Large intestine (tissue), 3 donors: ENCODE measurements around the gene MAG. TPM values are rescaled to one million over a fixed set of nuclear protein-coding genes. Genes with fewer than 3 reads are reported as not detected.

Source experiments
- DNase-seq, 2 donors: peaks; one replicate each; pipeline versions ENCODE4 v3.0.0 to v3.0.0-alpha.2; 2013
- H3K27ac ChIP-seq: one replicate; pipeline ENCODE4 v1.5.1; 2013; ENCODE audit warnings: low read length
- H3K27me3 ChIP-seq: 2 replicates; pipeline ENCODE4 v1.6.1; 2013; ENCODE audit warnings: low read length; ENCODE audit not compliant: control insufficient read depth, insufficient read depth
- H3K36me3 ChIP-seq: 2 replicates; pipeline ENCODE4 v1.6.1; 2013; ENCODE audit warnings: low read length; ENCODE audit not compliant: control insufficient read depth, insufficient read depth
- H3K4me1 ChIP-seq: one replicate; pipeline ENCODE4 v1.6.1; 2013; ENCODE audit warnings: low read length; ENCODE audit not compliant: control insufficient read depth, insufficient read depth
- H3K4me3 ChIP-seq: one replicate; pipeline ENCODE4 v1.5.1; 2013; ENCODE audit warnings: low read length
- H3K9me3 ChIP-seq: one replicate; pipeline ENCODE4 v1.6.1; 2013; ENCODE audit warnings: mild to moderate bottlenecking, low read depth, low read length, moderate library complexity; ENCODE audit not compliant: control insufficient read depth
- WGBS: methylation state at CpG from one replicate; pipeline ENCODE4 v1.1.5; 2013; ENCODE audit warnings: low lambda C conversion rate; ENCODE audit not compliant: insufficient coverage; 5-methylcytosine and 5-hydroxymethylcytosine counted together
- polyA plus RNA-seq: library from polyadenylated mRNA; unstranded; fragments of 120-200 nt; gene quantifications from one replicate; pipeline ENCODE4 v1.2.1, GENCODE V29; 2013

MAG gene
- polyA plus RNA-seq, 1 donor: 0.37 TPM

DNA sequence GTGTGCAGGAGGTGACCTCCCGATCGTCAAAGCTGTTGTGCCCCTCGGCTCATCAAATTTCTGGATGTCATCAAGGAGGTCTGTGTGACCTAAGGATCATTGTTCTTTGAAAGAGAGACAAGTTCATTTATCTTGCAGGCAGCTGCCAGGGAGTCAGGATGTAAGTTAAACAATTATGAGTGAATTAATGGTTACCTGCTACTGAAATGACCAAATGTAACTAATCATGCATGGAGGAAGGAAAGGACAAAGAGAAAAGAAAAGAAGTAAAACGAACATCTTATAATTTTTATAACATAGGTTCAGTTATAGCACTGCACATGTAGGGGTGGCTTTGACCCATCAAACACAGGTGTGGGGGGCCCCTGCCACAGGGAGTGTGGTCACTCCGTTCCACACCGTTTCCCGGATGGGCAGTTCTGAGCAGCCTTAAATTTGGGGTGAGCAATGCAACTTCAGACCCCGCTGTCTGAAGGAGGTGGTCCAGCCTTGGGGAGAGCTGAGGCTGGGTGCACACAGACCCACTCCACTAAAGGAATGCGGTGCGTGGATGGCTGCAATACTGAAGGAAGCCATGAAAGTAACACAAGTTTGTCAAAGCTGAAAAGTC is 42.3 kb downstream of the MAG start:
- Histone ChIP-seq H3K9me3 (no peaks in the 10 kb centered on the region), H3K4me3 (no peak overlapping the region), H3K36me3 (no peaks in the 10 kb centered on the region), H3K27me3 (no peaks in the 10 kb centered on the region), H3K4me1 (no peaks in the 10 kb centered on the region), H3K27ac (no peak overlapping the region)
- 67% methylated on average over 1 of the region's 10 CpGs for WGBS
- DNase-seq: no peak

DNA sequence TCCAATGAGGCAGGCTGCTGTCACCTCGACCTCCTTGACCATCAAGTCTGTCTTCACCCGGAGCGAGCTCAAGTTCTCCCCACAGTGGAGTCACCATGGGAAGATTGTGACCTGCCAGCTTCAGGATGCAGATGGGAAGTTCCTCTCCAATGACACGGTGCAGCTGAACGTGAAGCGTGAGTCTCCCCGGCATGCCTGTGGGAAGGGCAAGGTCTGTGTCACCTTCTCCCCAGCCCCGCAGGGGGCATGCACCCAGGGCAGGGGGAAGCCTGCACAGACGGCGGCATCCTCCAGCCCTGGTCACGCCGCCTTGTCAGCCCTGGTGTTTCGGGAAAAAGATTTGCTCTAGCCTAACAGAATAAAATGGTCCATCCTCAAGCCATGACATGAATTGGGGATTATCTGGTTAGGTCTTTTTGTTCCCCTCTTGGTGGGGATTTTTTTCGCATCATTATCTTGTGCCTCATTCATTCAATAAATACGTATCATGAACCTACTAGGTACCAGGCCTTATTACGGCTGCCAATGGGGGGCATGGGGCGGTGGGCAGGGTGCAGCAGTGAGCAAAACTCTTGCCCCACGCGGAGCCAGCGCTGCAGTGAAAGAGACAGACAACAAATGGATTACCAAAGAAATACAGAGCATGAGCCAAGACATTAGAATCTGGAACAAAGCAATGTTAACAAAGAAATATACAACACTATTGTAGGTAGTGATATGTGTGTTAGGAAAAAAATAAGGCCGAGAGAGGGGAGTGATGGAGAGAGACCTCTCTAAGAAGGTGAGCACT is 44.4 kb downstream of the MAG start:
- Histone ChIP-seq H3K9me3 (no peaks in the 10 kb centered on the region), H3K4me3 (no peak overlapping the region), H3K4me1 (no peaks in the 10 kb centered on the region), H3K36me3 (no peaks in the 10 kb centered on the region), H3K27ac (no peak overlapping the region), H3K27me3 (no peaks in the 10 kb centered on the region)
- no CpG with 5 or more reads among the region's 21 CpGs for WGBS
- DNase-seq: no peak

DNA sequence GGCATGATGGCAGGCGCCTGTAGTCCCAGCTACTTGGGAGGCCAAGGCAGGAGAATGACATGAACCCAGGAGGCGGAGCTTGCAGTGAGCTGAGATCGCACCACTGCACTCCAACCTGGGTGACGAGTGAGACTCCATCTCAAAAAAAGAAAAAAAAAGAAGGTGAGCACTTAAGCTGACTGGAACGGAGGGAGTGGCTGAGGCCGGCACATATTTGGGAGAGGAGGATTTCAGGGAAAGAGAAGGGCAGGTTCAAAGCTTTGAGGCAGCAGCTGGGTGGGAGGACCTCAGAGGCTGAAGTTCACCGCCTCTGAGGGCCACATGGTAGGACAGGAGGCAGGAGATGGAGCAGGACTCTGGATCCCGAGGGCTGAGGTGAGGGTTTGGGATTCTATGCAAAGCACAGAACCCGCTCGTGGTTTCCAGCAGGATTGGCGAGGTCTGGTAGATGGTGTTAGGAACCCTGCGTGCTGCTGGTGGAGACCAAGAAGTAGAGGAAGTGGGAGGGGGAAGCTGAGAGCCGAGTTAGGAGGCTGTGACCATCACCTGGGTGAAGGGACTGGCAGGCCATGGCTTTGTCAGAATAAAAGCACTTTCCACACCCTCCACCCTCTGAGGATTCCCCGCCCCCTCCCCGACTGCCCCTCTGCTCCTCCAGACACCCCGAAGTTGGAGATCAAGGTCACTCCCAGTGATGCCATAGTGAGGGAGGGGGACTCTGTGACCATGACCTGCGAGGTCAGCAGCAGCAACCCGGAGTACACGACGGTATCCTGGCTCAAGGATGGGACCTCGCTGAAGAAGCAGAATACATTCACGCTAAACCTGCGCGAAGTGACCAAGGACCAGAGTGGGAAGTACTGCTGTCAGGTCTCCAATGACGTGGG is 45.4 kb downstream of the MAG start:
- no peak overlapping the region for H3K27ac ChIP-seq
- no peaks in the 10 kb centered on the region for H3K9me3 ChIP-seq
- H3K36me3 ChIP-seq: no peaks in the 10 kb centered on the region
- WGBS: no CpG with 5 or more reads among the region's 25 CpGs
- no peaks in the 10 kb centered on the region for H3K27me3 ChIP-seq
- H3K4me3 ChIP-seq: no peak overlapping the region
- H3K4me1 ChIP-seq: no peaks in the 10 kb centered on the region
- DNase-seq: no peak

DNA sequence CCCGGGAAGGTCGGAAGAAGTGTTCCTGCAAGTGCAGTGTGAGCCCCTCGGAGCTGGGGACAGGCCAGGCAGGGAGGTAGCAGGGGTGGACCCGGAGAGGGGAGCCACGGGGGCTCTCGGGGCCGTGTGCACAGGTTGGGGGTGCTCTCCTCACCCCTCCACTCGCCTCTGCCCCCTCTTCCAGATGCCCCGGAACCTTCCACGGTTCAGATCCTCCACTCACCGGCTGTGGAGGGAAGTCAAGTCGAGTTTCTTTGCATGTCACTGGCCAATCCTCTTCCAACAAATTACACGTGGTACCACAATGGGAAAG is 46.0 kb downstream of the MAG start:
- no peak overlapping the region for H3K27ac ChIP-seq
- no peaks in the 10 kb centered on the region for H3K36me3 ChIP-seq
- H3K27me3 ChIP-seq: no peaks in the 10 kb centered on the region
- H3K4me3 ChIP-seq: no peak overlapping the region
- H3K4me1 ChIP-seq: no peaks in the 10 kb centered on the region
- H3K9me3 ChIP-seq: no peaks in the 10 kb centered on the region
- no peak for DNase-seq
- WGBS: no CpG with 5 or more reads among the region's 13 CpGs

DNA sequence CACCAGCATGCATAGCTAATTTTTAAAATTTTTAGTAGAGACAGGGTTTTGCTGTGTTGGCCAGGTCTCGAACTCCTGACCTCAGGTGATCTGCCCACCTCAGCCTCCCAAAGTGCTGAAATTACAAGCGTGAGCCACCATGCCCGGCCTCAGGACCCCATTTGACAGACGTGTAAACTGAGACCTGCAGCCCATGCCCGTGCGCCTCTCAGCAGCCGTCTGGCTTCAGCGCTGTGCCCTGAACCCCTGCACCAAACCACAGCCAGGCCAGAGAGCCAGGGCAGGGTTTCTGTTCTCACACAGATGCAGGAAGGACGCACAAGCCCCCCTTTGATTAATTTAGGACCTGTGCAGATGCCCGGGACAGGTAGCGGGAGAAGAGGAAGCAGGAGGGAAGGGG is 48.5 kb downstream of the MAG start:
- Histone ChIP-seq H3K4me1 (no peaks in the 10 kb centered on the region), H3K36me3 (no peaks in the 10 kb centered on the region), H3K4me3 (no peak overlapping the region), H3K27me3 (no peaks in the 10 kb centered on the region), H3K9me3 (no peaks in the 10 kb centered on the region), H3K27ac (no peak overlapping the region)
- DNase-seq: no peak
- WGBS: no CpG with 5 or more reads among the region's 11 CpGs

DNA sequence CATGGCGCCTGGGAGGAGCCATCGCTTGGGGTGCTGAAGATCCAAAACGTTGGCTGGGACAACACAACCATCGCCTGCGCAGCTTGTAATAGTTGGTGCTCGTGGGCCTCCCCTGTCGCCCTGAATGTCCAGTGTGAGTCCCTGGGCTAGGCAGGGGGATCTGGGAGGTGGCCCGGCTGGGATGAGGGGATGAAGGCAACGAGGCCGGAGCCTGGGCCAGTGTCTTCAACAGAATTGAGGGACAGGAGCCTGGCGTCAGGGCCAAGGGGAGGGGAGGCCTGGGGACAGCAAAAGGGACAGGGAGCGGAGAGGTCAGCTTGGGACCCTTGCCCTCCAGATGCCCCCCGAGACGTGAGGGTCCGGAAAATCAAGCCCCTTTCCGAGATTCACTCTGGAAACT is 49.0 kb downstream of the MAG start:
- WGBS: no CpG with 5 or more reads among the region's 16 CpGs
- Histone ChIP-seq H3K4me1 (no peaks in the 10 kb centered on the region), H3K36me3 (no peaks in the 10 kb centered on the region), H3K9me3 (no peaks in the 10 kb centered on the region), H3K27me3 (no peaks in the 10 kb centered on the region), H3K4me3 (no peak overlapping the region), H3K27ac (no peak overlapping the region)
- DNase-seq: no peak

DNA sequence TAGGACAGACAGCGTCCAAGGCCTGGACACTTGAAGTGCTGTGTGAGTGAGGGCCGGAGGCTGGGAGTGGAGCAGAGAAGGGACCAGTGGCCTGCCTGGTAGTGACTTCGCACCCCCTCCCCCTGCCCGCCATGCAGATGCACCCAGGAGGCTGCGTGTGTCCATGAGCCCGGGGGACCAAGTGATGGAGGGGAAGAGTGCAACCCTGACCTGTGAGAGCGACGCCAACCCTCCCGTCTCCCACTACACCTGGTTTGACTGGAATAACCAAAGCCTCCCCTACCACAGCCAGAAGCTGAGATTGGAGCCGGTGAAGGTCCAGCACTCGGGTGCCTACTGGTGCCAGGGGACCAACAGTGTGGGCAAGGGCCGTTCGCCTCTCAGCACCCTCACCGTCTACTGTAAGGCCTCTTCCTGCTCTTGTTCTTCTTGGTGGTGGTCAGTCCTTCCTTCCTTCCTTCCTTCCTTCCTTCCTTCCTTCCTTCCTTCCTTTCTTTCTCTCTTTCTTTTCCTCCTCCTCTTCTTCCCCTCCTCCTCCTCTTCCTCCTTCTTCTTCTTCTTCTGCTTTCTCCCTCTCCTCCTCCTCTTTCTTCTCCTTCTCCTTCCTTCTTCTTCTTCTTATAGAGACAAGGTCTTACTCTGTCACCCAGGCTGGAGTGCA is 49.7 kb downstream of the MAG start:
- no peaks in the 10 kb centered on the region for H3K27me3 ChIP-seq
- H3K36me3 ChIP-seq: no peaks in the 10 kb centered on the region
- WGBS: 100% methylated on average over 1 of the region's 14 CpGs
- no peaks in the 10 kb centered on the region for H3K4me1 ChIP-seq
- no peaks in the 10 kb centered on the region for H3K9me3 ChIP-seq
- no peak overlapping the region for H3K27ac ChIP-seq
- no peak overlapping the region for H3K4me3 ChIP-seq
- no peak for DNase-seq

DNA sequence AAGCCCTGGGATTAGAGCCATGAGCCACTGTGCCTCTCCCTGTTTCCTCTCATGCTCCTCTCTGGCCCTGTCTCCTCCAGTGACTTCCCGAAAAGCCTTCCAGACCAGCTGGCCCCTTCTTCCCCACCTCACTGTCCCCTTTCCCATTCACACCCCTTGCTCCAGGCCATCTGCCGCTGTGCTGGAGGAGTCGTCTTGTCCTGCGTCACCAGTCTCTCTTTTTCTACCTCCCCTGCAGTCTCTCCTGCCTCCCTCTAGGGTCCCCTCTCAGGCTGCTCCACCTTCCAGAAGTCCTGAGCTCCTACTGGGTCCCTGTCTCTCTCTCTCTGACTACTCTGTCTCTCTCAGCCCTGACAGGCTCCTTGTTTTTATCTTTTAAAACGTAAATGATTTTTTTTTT is 50.5 kb downstream of the MAG start:
- H3K4me3 ChIP-seq: no peak overlapping the region
- H3K27me3 ChIP-seq: no peaks in the 10 kb centered on the region
- H3K9me3 ChIP-seq: no peaks in the 10 kb centered on the region
- H3K36me3 ChIP-seq: no peaks in the 10 kb centered on the region
- 42% methylated on average over 3 of the region's 5 CpGs for WGBS
- no peak for DNase-seq
- no peaks in the 10 kb centered on the region for H3K4me1 ChIP-seq
- H3K27ac ChIP-seq: no peak overlapping the region

DNA sequence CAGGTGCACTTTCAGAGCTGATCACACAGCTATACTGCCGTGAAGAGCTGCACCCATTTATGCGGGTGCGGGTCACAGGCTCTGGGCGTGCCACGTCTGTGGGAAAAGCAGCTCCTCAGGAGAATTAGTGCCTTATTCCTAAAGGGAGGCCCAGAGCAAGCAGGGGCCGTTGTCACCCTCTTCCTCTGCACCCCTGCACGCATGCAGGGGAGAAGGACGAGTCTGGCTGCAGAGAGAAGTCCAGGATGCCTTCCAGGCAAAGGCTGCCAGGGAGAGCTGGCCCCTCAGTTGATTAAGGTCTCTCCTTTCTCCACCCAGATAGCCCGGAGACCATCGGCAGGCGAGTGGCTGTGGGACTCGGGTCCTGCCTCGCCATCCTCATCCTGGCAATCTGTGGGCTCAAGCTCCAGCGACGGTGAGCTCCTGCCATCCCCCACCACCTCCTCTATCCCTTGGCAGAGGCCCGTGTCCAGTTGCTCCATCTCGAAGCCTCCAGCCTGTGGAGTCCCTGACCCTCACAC is 52.6 kb downstream of the MAG start:
- Histone ChIP-seq H3K27ac (no peak overlapping the region), H3K27me3 (no peaks in the 10 kb centered on the region), H3K4me3 (no peak overlapping the region), H3K4me1 (no peaks in the 10 kb centered on the region), H3K36me3 (no peaks in the 10 kb centered on the region), H3K9me3 (no peaks in the 10 kb centered on the region)
- no peak for DNase-seq
- no CpG with 5 or more reads among the region's 17 CpGs for WGBS

DNA sequence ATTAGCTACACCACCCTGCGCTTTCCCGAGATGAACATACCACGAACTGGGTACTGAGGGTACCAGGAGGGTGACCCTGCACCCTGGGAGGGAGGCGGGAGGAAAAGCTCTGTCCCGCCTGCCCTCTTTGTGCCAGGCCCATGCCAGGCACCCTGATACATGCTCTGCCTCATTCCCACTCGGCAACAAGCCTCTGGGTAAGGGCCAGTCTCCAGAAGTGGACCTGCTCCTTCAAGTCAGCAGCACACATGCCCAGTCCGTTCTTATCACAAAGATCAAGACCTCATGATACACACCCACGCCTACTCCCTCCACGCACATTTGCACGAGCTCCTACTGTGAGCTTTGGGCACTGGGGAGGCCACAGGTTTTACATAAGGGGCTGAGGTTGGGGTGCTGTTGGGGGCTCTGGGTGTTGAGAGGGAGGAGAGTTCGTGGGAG is 53.7 kb downstream of the MAG start:
- Histone ChIP-seq H3K9me3 (no peaks in the 10 kb centered on the region), H3K36me3 (no peaks in the 10 kb centered on the region), H3K4me3 (no peak overlapping the region), H3K27me3 (no peaks in the 10 kb centered on the region), H3K27ac (no peak overlapping the region), H3K4me1 (no peaks in the 10 kb centered on the region)
- DNase-seq: no peak
- WGBS: no CpG with 5 or more reads among the region's 11 CpGs
